Activated CD8-positive, alpha-beta T cell treated with anti-CD3 and anti-CD28 coated beads for 36 hours (primary cell): ENCODE measurements around the gene PRKAG2. TPM values are rescaled to one million over a fixed set of nuclear protein-coding genes. Genes with fewer than 3 reads are reported as not detected.

Experiments
- ATAC-seq: fragments of 200-7000 bp; cut with Tn5 transposase; one replicate; pipeline ENCODE4 v1.10.0; 2021; ENCODE audit warnings: mild to moderate bottlenecking, moderate library complexity
- CTCF ChIA-PET: fragments of 350-600 bp; sonication (Branson Sonifier 250); formaldehyde crosslinking; loops from one replicate; lab custom pipeline; 2021; ENCODE audit warnings: antibody characterized with exemption; lab: Charles Lee
- POLR2A ChIA-PET: fragments of 350-600 bp; sonication (Branson Sonifier 250); formaldehyde crosslinking; loops from one replicate; lab custom pipeline; 2021; ENCODE audit warnings: antibody characterized with exemption; lab: Charles Lee
- DNase-seq: peaks from one replicate; pipeline ENCODE4 v3.0.0-alpha.2; 2020
- H3K27ac Mint-ChIP-seq: one replicate; pipeline ENCODE4 v1.8.0; 2021; ENCODE audit warnings: mild to moderate bottlenecking, mixed read lengths
- H3K27me3 Mint-ChIP-seq: one replicate; pipeline ENCODE4 v1.8.0; 2021; ENCODE audit warnings: mixed read lengths
- H3K36me3 Mint-ChIP-seq: one replicate; pipeline ENCODE4 v1.8.0; 2021; ENCODE audit warnings: low read depth, mixed read lengths
- H3K4me1 Mint-ChIP-seq: one replicate; pipeline ENCODE4 v1.8.0; 2021; ENCODE audit warnings: low read depth, mixed read lengths
- H3K4me3 Mint-ChIP-seq: one replicate; pipeline ENCODE4 v1.8.0; 2021; ENCODE audit warnings: mild to moderate bottlenecking, moderate library complexity, mixed read lengths
- H3K9me3 Mint-ChIP-seq: one replicate; pipeline ENCODE4 v1.8.0; 2021; ENCODE audit warnings: mixed read lengths
- intact Hi-C: fragments of 100-400 bp; cut with micrococcal nuclease; formaldehyde crosslinking; loops from one replicate; pipeline ENCODE4 v1.10.0; 2022
- total RNA-seq, 2 experiments: library from RNA; stranded (reverse); gene quantifications; one replicate each; pipeline ENCODE4 v1.2.3, GENCODE V29; 2021
- TF ChIP-seq, protein P1 (sequence below): fragments of 200-600 bp; IDR thresholded peaks from one replicate; pipeline ENCODE4 v1.8.0; 2022; ENCODE audit warnings: antibody characterized with exemption, mild to moderate bottlenecking

The PRKAG2 gene
- total RNA-seq, 2 experiments from 2014 or later: 17.0 to 19.2 TPM

DNA sequence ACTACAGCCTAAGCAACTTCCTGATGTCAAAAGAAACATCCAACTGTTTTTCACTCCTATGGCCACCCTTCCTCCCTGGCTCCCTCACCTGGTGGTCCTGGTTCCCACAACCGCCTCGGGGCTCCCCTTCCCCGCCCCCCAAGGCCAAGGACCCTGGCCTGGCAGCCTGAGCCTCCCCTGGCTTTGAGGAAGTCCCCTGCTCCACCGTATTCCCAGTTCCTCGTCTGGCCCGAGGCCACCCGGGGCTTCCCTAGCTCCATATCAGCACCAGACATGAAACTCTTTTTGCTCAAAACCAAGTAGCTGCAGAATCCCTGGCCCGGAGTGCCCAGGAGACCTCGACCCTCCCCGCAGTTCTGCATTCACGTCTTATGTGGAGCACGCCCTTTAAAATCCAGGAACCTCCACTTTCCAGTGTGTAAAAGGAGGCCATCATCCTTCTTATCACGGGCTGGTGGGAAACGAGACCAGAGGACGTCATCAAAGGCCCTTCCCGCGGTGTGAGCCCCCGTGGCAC lies 82.9 kb downstream of the PRKAG2 start:
- peaks cover 33% of the 10 kb centered on the region for H3K4me1 Mint-ChIP-seq
- ChIA-PET CTCF (interaction anchor here (0.6 to 5.5 kb wide), 2 partner anchors 12 to 35 kb away, joined by 4 to 52 read pairs; no protein-coding TSS in a partner anchor), POLR2A (no interaction called here)
- no peak overlapping the region for H3K27ac Mint-ChIP-seq
- H3K27me3 Mint-ChIP-seq: no peaks in the 10 kb centered on the region
- no peaks in the 10 kb centered on the region for H3K9me3 Mint-ChIP-seq
- no peaks in the 10 kb centered on the region for H3K36me3 Mint-ChIP-seq
- DNase-seq (no peak), ATAC-seq (no peak)
- intact Hi-C loops: no loop called here
- TF ChIP-seq, protein P1, sequence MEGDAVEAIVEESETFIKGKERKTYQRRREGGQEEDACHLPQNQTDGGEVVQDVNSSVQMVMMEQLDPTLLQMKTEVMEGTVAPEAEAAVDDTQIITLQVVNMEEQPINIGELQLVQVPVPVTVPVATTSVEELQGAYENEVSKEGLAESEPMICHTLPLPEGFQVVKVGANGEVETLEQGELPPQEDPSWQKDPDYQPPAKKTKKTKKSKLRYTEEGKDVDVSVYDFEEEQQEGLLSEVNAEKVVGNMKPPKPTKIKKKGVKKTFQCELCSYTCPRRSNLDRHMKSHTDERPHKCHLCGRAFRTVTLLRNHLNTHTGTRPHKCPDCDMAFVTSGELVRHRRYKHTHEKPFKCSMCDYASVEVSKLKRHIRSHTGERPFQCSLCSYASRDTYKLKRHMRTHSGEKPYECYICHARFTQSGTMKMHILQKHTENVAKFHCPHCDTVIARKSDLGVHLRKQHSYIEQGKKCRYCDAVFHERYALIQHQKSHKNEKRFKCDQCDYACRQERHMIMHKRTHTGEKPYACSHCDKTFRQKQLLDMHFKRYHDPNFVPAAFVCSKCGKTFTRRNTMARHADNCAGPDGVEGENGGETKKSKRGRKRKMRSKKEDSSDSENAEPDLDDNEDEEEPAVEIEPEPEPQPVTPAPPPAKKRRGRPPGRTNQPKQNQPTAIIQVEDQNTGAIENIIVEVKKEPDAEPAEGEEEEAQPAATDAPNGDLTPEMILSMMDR: no peak
- no peak overlapping the region for H3K4me3 Mint-ChIP-seq

DNA sequence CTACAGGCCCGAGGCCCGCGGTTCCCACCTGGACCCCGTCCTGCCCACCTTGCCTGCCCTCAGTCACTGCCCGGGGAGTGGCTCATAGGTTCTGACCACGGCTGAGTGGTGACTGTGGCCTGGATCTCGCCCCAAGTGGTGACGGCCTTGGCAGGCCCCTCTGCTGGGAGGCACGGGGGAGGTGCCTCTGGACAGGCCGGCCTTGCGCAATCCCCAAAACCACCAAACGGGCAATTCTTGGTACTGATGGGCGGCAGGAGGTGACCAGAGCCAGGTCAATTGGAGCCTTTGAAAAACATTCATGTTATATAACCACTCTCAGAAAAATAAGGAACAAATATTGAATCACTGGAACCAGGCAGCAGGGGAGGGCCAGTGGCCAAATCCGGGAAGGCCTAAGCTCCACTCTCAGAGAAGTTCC lies 83.4 kb downstream of the PRKAG2 start:
- no peaks in the 10 kb centered on the region for H3K27me3 Mint-ChIP-seq
- DNase-seq (no peak), ATAC-seq (no peak)
- H3K27ac Mint-ChIP-seq: no peak overlapping the region
- ChIA-PET CTCF (interaction anchor here (0.6 to 5.5 kb wide), 2 partner anchors 11 to 34 kb away, joined by 4 to 52 read pairs; no protein-coding TSS in a partner anchor), POLR2A (no interaction called here)
- intact Hi-C loops: no loop called here
- H3K4me3 Mint-ChIP-seq: no peak overlapping the region
- H3K36me3 Mint-ChIP-seq: no peaks in the 10 kb centered on the region
- TF ChIP-seq, protein P1: no peak
- no peaks in the 10 kb centered on the region for H3K9me3 Mint-ChIP-seq
- H3K4me1 Mint-ChIP-seq: peaks cover 32% of the 10 kb centered on the region

DNA sequence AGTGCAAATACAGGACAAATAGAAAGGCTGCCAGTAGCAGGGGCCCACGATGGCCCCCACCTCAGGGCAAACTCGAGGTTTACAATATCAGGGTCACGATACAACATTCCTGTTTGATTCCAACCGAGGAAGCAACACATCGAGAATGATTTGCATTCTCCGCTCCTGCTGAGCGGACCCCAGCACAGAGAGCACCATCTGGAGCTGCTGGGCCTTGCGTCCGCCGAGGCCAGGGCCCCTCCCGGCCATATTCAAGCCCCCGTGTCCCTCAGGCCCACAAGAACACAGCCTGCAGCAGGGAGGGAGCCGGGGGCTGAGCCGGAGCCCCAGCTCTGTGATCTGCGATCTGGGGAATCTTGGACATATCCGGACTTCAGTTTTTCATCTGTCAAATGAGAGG lies 84.3 kb downstream of the PRKAG2 start:
- POLR2A ChIA-PET: interaction anchor here (1.0 kb wide), 1 partner anchor 9 kb away, joined by 3 read pairs; no protein-coding TSS in a partner anchor
- Mint-ChIP-seq H3K36me3 (no peaks in the 10 kb centered on the region), H3K9me3 (no peaks in the 10 kb centered on the region), H3K4me3 (no peak overlapping the region), H3K27me3 (no peaks in the 10 kb centered on the region), H3K4me1 (peaks cover 38% of the 10 kb centered on the region), H3K27ac (no peak overlapping the region)
- CTCF ChIA-PET: interaction anchor here (5.5 kb wide), 1 partner anchor 10 kb away, joined by 52 read pairs; no protein-coding TSS in a partner anchor
- no peak for ATAC-seq
- intact Hi-C loops: no loop called here
- TF ChIP-seq, protein P1: no peak
- no peak for DNase-seq

DNA sequence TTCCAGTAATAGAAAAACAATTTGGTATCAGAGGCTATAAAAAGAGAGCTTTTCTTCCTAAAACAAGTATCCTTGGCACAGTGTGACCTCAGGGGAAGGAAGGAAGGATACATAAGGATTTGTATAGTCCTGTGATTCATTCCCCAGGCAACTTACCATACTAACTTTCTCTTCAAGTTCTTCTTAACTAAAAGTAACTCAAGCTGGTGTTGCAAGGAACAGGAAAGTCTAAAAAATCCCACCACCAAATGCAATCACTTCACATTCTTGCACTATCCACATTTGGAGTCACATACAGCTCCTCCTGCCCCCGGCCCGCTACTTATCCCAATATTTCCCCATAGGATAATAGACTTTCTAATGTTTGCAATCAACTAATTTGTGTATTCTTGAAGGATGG lies 84.8 kb downstream of the PRKAG2 start:
- Mint-ChIP-seq H3K9me3 (no peaks in the 10 kb centered on the region), H3K27ac (no peak overlapping the region), H3K4me1 (peaks cover 36% of the 10 kb centered on the region), H3K4me3 (no peak overlapping the region), H3K27me3 (no peaks in the 10 kb centered on the region), H3K36me3 (no peaks in the 10 kb centered on the region)
- DNase-seq (no peak), ATAC-seq (no peak)
- TF ChIP-seq, protein P1: no peak
- ChIA-PET CTCF (interaction anchor here (1.1 to 5.5 kb wide), 2 partner anchors 10 to 33 kb away, joined by 3 to 52 read pairs; no protein-coding TSS in a partner anchor), POLR2A (interaction anchor here (0.9 to 1.0 kb wide), 2 partner anchors 9 to 291 kb away, joined by 3 read pairs; no protein-coding TSS in a partner anchor)
- intact Hi-C loops: no loop called here
